GM12878 (cell line): ENCODE results near the gene BARHL1. TPM values are rescaled to one million over a fixed set of nuclear protein-coding genes. Genes with fewer than 3 reads are reported as not detected.

ENCODE experiments used
- ATAC-seq: fragments of 200-7000 bp; cut with Tn5 transposase; 3 replicates; pipeline ENCODE4 v1.9.1; 2020; ENCODE audit warnings: mild to moderate bottlenecking, moderate library complexity
- BruUV-seq: library from RNA; stranded (reverse); fragments of 400-500 nt; replicated peaks from 2 replicates; lab custom pipeline; 2021; lab: Mats Ljungman, UMichigan
- CTCF ChIA-PET: fragments of 300-600 bp; sonication (Branson Sonifier 250); formaldehyde crosslinking; extraction: SDS; loops from one replicate; lab custom pipeline; 2021; ENCODE audit warnings: inconsistent platforms; lab: Yijun Ruan, JAX
- POLR2A ChIA-PET: fragments of 350-600 bp; formaldehyde crosslinking; extraction: SDS; loops from one replicate; lab custom pipeline; 2021; ENCODE audit warnings: inconsistent platforms; lab: Charles Lee
- RAD21 ChIA-PET: fragments of 300-600 bp; sonication (Branson Sonifier 250); formaldehyde crosslinking; loops from one replicate; lab custom pipeline; 2023; ENCODE audit warnings: antibody characterized with exemption; ENCODE audit not compliant: unreplicated experiment; lab: Charles Lee
- SMC1A ChIA-PET: fragments of 300-600 bp; sonication (Branson Sonifier 250); formaldehyde crosslinking; loops from one replicate; lab custom pipeline; 2023; ENCODE audit not compliant: unreplicated experiment, uncharacterized antibody; lab: Charles Lee
- DNase-seq: peaks from one replicate; pipeline ENCODE4 v3.0.0-alpha.2; 2011; ENCODE audit warnings: low read depth, low spot score
- FAIRE-seq: peaks from 3 replicates; lab custom pipeline; 2011; peaks lifted over from hg19 to GRCh38; lab: Jason Lieb, UNC
- H2AFZ ChIP-seq: 2 replicates; pipeline ENCODE4 v1.6.0; 2011; ENCODE audit warnings: low read depth, low read length, control low read depth; ENCODE audit not compliant: control insufficient read depth
- H3K27ac ChIP-seq: 2 replicates; pipeline ENCODE4 v1.5.1; 2011; ENCODE audit warnings: control low read depth; ENCODE audit not compliant: control insufficient read depth, insufficient read depth
- H3K27me3 ChIP-seq, 2 experiments: replicated peaks in 1 of 2; 2 replicates each; pipeline versions ENCODE4 v1.6.0 to v1.6.1; 2011; ENCODE audit warnings: low read length in 1 of 2; ENCODE audit not compliant: control insufficient read depth in 2 of 2, insufficient read depth in 2 of 2
- H3K36me3 ChIP-seq, 2 experiments: 2 replicates each; pipeline ENCODE4 v1.5.1; 2011; ENCODE audit warnings: low read length in 1 of 2; ENCODE audit not compliant: control insufficient read depth in 2 of 2, insufficient read depth in 2 of 2
- H3K4me1 ChIP-seq: 2 replicates; pipeline ENCODE4 v1.6.1; 2011; ENCODE audit warnings: mild to moderate bottlenecking, low read length, moderate library complexity, mixed read lengths; ENCODE audit not compliant: control insufficient read depth, insufficient read depth
- H3K4me2 ChIP-seq: 2 replicates; pipeline ENCODE4 v1.6.0; 2011; ENCODE audit warnings: control low read depth; ENCODE audit not compliant: control insufficient read depth, insufficient read depth
- H3K4me3 ChIP-seq: fragments of 200-600 bp; sonication (generic); 2 replicates; pipeline ENCODE4 v1.5.1; 2016
- H3K79me2 ChIP-seq: 2 replicates; pipeline ENCODE4 v1.6.0; 2011; ENCODE audit warnings: low read length; ENCODE audit not compliant: control insufficient read depth, insufficient read depth
- H3K9ac ChIP-seq: 2 replicates; pipeline ENCODE4 v1.8.0; 2011; ENCODE audit warnings: low read length, control low read depth, mixed read lengths; ENCODE audit not compliant: control insufficient read depth, insufficient read depth
- H3K9me3 ChIP-seq: replicated peaks from 3 replicates; pipeline ENCODE4 v1.5.1; 2011; ENCODE audit warnings: mild to moderate bottlenecking, low read length; ENCODE audit not compliant: control insufficient read depth, insufficient read depth
- H4K20me1 ChIP-seq: 2 replicates; pipeline ENCODE4 v1.6.0; 2011; ENCODE audit not compliant: control insufficient read depth, insufficient read depth
- BCL11A ChIP-seq: IDR thresholded peaks from 2 replicates; pipeline ENCODE4 v1.6.1; 2011; ENCODE audit warnings: low read depth, low read length
- ELK1 ChIP-seq: IDR thresholded peaks from 2 replicates; pipeline ENCODE4 v1.6.1; 2012; ENCODE audit warnings: low read depth, low read length, improper control_type of control experiment
- EP300 ChIP-seq, 2 experiments: fragments of 150-350 bp in 1 of 2; IDR thresholded peaks; 2 replicates each; pipeline ENCODE4 v1.6.1; 2011 to 2012; ENCODE audit warnings: low read depth in 2 of 2, low read length in 2 of 2, borderline replicate concordance in 1 of 2, improper control_type of control experiment in 1 of 2, inconsistent platforms in 1 of 2; ENCODE audit not compliant: control insufficient read depth in 1 of 2
- ETV6 ChIP-seq, 2 experiments: fragments of 450-650 bp in 1 of 2; IDR thresholded peaks in 1 of 2; conservative IDR thresholded peaks in 1 of 2; 2 replicates each; pipeline ENCODE4 v1.6.1; 2014; ENCODE audit warnings: antibody characterized with exemption in 1 of 2, borderline replicate concordance in 1 of 2, low read depth in 1 of 2, mild to moderate bottlenecking in 1 of 2, moderate library complexity in 1 of 2
- RB1 ChIP-seq: fragments of 450-650 bp; formaldehyde crosslinking; IDR thresholded peaks from 2 replicates; pipeline ENCODE4 v1.6.1; 2017; ENCODE audit warnings: mild to moderate bottlenecking, borderline replicate concordance
- SPI1 ChIP-seq: IDR thresholded peaks from 2 replicates; pipeline ENCODE4 v1.6.1; 2011; ENCODE audit warnings: low read depth, mild to moderate bottlenecking, low read length, moderate library complexity, borderline replicate concordance; ENCODE audit not compliant: insufficient read depth
- SRF ChIP-seq, 2 experiments: IDR thresholded peaks; 2 replicates each; pipeline ENCODE4 v1.6.1; 2011; ENCODE audit warnings: low read depth in 2 of 2, low read length in 2 of 2, mild to moderate bottlenecking in 1 of 2, moderate library complexity in 1 of 2
- WGBS: methylation state at CpG from one replicate; pipeline ENCODE4 v1.1.6; 2016; ENCODE audit warnings: low lambda C conversion rate; ENCODE audit not compliant: insufficient replicate concordance, insufficient coverage; ENCODE audit errors: missing lambda C conversion rate; 5-methylcytosine and 5-hydroxymethylcytosine counted together
- in situ Hi-C: fragments of 300-500 bp; cut with MboI; formaldehyde crosslinking; loops from 9 replicates; pipeline ENCODE4 v1.14.3; 2018; ENCODE audit warnings: mixed read lengths
- intact Hi-C: fragments of 100-400 bp; cut with micrococcal nuclease; formaldehyde crosslinking; loops from one replicate; pipeline ENCODE4 v1.14.2; 2022; ENCODE audit not compliant: unreplicated experiment
- polyA plus RNA-seq, 11 experiments: library from polyadenylated mRNA; depleted of rRNA in 4 of 11; unstranded in 6 of 11; stranded (reverse) in 5 of 11; fragments of >200 nt; fragmentation: Nextera tagmentation in 4 of 11; fragmentation: Illumina TruSeq in 1 of 11; extraction: Ambion mirVana in 4 of 11; extraction: Trizol in 1 of 11; gene quantifications; 1 replicate in 1 of 11; 2 replicates in 10 of 11; pipeline versions ENCODE4 v1.2.1 to v1.2.3, GENCODE V29; 2011 to 2016; ENCODE audit warnings: inconsistent platforms in 2 of 11, missing spikeins in 2 of 11, low read depth in 1 of 11
- total RNA-seq, 4 experiments: library from RNA; depleted of rRNA in 3 of 4; stranded (reverse); fragments of >200 nt in 3 of 4; fragmentation: Illumina TruSeq in 1 of 4; extraction: Trizol in 1 of 4; gene quantifications; 2 replicates each; pipeline versions ENCODE4 v1.2.1 to v1.2.3, GENCODE V29; 2013 to 2021
- TF ChIP-seq, protein P1 (sequence below): fragments of 450-650 bp; IDR thresholded peaks from 2 replicates; pipeline ENCODE4 v1.6.1; 2016; ENCODE audit warnings: mild to moderate bottlenecking

The BARHL1 gene
- total and polyA plus RNA-seq, 10 of the 15 experiments (the other 5 are each of a cell fraction or from before 2014, with no cell fraction given) = not detected

DNA sequence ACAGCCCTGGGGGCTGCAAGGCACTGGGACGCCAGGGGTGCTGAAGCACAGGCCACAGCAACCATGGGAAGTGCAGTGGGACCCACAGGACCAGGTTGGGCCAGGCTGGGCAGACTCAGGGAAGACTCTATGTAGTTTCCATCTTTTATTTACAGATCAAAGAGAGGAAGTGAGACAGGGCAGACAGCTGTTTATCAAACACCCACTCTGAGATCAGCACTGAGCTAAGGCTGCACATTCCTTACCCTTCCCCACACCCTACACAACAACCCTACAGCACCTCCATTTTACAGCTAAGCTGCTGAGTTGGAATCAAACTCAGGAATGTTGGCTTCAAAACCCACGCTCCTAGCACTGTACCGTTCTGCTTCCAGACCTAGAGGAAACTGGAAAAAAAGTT is 19.8 kb downstream of the BARHL1 start:
- peak; percentile 33; the same call in 1 of the 3 replicates for ATAC-seq
- WGBS = 79% methylated on average over 3 of the region's 3 CpGs
- DNase-seq = no peak
- SMC1A ChIA-PET = no interaction called here
- H3K9me3 ChIP-seq = no peaks in the 10 kb centered on the region
- H3K27ac ChIP-seq = no peak overlapping the region
- CTCF ChIA-PET = no interaction called here
- no peak for TF ChIP-seq ETV6 (conservative IDR thresholded peaks at IDR 0.05 in 1 of 2, IDR thresholded peaks at IDR 0.05 in 1 of 2; ENCODE audit: borderline replicate concordance in 1 of 2, low read depth in 1 of 2)
- peak; percentile 88 for TF ChIP-seq SPI1
- H4K20me1 ChIP-seq = no peaks in the 10 kb centered on the region
- H3K9ac ChIP-seq = no peak overlapping the region
- H3K4me2 ChIP-seq = no peak overlapping the region
- BruUV-seq = no TSS peak
- H2AFZ ChIP-seq = no peak overlapping the region
- no peak for FAIRE-seq
- RAD21 ChIA-PET = no interaction called here
- no peaks in the 10 kb centered on the region for H3K27me3 ChIP-seq
- H3K4me3 ChIP-seq = no peak overlapping the region
- in situ Hi-C loops (no loop called here), intact Hi-C loops (no loop called here)
- POLR2A ChIA-PET = no interaction called here
- peaks cover 6% of the 10 kb centered on the region for H3K4me1 ChIP-seq
- H3K79me2 ChIP-seq = no peaks in the 10 kb centered on the region
- peaks cover 8% of the 10 kb centered on the region in 2 experiments for H3K36me3 ChIP-seq

DNA sequence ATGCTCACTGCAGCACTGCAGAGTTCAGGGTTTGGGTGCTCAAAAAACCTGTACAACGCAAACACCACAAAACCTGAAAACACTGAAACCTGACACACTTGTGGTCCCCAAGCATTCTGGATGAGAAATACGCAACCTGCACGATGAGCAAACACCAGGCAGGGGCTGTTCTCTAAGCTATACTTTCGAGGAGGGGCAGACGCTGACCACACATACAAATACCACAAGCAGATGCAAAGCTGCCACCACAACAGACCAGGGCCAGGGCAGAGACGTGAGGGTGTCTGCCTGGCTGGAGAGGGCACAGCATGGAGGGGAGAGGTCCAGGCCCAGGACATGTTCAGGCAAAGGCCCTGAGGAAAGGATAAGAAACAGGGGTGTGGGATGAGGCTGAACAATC is 23.0 kb downstream of the BARHL1 start:
- peaks cover 6% of the 10 kb centered on the region for H3K4me1 ChIP-seq
- no peak overlapping the region for H3K9ac ChIP-seq
- ATAC-seq = no peak
- no peaks in the 10 kb centered on the region for H3K27me3 ChIP-seq
- no peaks in the 10 kb centered on the region for H3K9me3 ChIP-seq
- WGBS = 77% methylated on average over 6 of the region's 6 CpGs
- H3K4me2 ChIP-seq = no peak overlapping the region
- no peak for FAIRE-seq
- H3K4me3 ChIP-seq = no peak overlapping the region
- no peak for DNase-seq
- H3K79me2 ChIP-seq = no peaks in the 10 kb centered on the region
- ChIA-PET RAD21 (no interaction called here), POLR2A (no interaction called here), CTCF (no interaction called here), SMC1A (no interaction called here)
- H4K20me1 ChIP-seq = no peaks in the 10 kb centered on the region
- TF ChIP-seq EP300 (IDR thresholded peaks at IDR 0.05; ENCODE audit: borderline replicate concordance in 1 of 2, control insufficient read depth in 1 of 2, low read depth in 2 of 2, low read length in 2 of 2) (no peak), BCL11A (no peak), ELK1 (no peak), SRF (IDR thresholded peaks at IDR 0.05; ENCODE audit: low read depth in 2 of 2, low read length in 2 of 2) (no peak), RB1 (no peak)
- TF ChIP-seq, protein P1, sequence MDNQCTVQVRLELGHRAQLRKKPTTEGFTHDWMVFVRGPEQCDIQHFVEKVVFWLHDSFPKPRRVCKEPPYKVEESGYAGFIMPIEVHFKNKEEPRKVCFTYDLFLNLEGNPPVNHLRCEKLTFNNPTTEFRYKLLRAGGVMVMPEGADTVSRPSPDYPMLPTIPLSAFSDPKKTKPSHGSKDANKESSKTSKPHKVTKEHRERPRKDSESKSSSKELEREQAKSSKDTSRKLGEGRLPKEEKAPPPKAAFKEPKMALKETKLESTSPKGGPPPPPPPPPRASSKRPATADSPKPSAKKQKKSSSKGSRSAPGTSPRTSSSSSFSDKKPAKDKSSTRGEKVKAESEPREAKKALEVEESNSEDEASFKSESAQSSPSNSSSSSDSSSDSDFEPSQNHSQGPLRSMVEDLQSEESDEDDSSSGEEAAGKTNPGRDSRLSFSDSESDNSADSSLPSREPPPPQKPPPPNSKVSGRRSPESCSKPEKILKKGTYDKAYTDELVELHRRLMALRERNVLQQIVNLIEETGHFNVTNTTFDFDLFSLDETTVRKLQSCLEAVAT = no peak
- intact Hi-C loops (no loop called here), in situ Hi-C loops (no loop called here)
- H2AFZ ChIP-seq = no peak overlapping the region
- H3K27ac ChIP-seq = no peak overlapping the region
- H3K36me3 ChIP-seq = peaks cover 10 to 11% of the 10 kb centered on the region in 2 experiments
- no TSS peak for BruUV-seq
